GM12865 (cell line): ENCODE results near the gene OR52W1.
"Not testable (repeated sequence)": the region's sequence is repeated elsewhere in the genome, so short reads cannot be mapped to it uniquely, and the experiment has no call there.

Source experiments
- DNase-seq: peaks from one replicate; pipeline ENCODE4 v3.0.0; 2010; ENCODE audit warnings: low read depth
- H3K4me3 ChIP-seq: 2 replicates; pipeline ENCODE4 v1.5.1; 2011; ENCODE audit warnings: mild to moderate bottlenecking, low read depth, low read length, control low read depth
- TF ChIP-seq, protein P1 (sequence below): IDR thresholded peaks from 2 replicates; pipeline ENCODE4 v1.5.1; 2011; ENCODE audit warnings: low read length, control low read depth, low read depth, inconsistent platforms; ENCODE audit not compliant: insufficient read depth; ENCODE audit errors: missing control alignments

The OR52W1 gene

DNA sequence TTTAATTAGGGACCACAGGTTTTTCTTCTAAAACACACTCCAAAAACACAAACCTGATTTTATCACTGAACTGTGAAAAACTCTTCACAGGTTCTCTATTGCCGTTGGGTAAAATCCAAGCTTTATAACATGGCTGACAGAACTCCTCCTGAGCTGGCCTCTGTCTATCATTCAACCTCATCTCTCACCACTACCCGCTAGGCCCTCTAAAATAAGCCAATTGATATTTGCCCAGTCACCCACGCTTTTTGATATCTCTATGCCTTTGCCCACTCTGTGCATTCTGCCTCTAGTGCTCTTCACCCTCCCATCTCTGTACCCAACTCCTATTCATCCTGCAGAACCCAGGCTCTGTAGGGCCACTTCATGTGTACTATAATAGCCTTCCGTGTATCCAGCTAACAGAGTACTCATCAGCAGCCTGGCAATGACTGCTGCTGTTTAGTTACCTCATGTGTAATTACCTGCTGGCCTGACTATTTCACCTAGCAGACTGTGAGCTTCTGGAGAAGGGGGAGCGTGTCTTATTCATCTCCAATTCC, 38.8 kb downstream of the OR52W1 start:
- no peak for DNase-seq
- H3K4me3 ChIP-seq = no peak overlapping the region
- TF ChIP-seq, protein P1, sequence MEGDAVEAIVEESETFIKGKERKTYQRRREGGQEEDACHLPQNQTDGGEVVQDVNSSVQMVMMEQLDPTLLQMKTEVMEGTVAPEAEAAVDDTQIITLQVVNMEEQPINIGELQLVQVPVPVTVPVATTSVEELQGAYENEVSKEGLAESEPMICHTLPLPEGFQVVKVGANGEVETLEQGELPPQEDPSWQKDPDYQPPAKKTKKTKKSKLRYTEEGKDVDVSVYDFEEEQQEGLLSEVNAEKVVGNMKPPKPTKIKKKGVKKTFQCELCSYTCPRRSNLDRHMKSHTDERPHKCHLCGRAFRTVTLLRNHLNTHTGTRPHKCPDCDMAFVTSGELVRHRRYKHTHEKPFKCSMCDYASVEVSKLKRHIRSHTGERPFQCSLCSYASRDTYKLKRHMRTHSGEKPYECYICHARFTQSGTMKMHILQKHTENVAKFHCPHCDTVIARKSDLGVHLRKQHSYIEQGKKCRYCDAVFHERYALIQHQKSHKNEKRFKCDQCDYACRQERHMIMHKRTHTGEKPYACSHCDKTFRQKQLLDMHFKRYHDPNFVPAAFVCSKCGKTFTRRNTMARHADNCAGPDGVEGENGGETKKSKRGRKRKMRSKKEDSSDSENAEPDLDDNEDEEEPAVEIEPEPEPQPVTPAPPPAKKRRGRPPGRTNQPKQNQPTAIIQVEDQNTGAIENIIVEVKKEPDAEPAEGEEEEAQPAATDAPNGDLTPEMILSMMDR = no peak

DNA sequence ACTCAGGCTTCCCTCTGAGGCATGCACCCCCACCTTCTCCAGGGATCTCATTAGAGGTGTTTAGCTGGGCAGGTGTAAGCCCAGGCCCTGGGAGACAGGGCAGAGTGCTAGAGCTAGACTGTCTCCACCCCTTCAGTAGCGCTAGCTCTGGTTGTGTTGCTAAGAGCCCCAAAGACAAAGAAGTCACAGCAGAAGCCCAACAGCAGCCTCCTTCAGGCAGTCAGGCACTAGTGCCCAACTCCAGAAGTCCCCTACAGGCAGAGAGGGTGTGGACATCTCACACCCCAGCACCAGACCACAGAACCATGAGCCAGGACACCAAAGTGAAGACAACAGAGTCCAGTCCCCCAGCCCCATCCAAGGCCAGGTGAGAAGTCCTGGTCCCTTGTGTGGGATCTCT, 39.9 kb downstream of the OR52W1 start, which contains the start of gene CNGA4:
Gene CNGA4 (plus strand): TSS at position 188 of the 400 bp plus-strand sequence. CDS start 118 bp downstream, at position 306.
- no peak for DNase-seq
- TF ChIP-seq, protein P1 = no peak

DNA sequence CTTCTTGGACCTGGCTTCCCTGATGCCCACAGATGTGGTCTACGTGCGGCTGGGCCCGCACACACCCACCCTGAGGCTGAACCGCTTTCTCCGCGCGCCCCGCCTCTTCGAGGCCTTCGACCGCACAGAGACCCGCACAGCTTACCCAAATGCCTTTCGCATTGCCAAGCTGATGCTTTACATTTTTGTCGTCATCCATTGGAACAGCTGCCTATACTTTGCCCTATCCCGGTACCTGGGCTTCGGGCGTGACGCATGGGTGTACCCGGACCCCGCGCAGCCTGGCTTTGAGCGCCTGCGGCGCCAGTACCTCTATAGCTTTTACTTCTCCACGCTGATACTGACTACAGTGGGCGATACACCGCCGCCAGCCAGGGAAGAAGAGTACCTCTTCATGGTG, 41.1 kb downstream of the OR52W1 start:
- TF ChIP-seq, protein P1 = no peak
- DNase-seq = no peak
- H3K4me3 ChIP-seq = no peak overlapping the region

More for the DNA sequence above, 39.9 kb downstream of the OR52W1 start, which contains the start of gene CNGA4:
- H3K4me3 ChIP-seq = no peak within 1 kb of the TSS

DNA sequence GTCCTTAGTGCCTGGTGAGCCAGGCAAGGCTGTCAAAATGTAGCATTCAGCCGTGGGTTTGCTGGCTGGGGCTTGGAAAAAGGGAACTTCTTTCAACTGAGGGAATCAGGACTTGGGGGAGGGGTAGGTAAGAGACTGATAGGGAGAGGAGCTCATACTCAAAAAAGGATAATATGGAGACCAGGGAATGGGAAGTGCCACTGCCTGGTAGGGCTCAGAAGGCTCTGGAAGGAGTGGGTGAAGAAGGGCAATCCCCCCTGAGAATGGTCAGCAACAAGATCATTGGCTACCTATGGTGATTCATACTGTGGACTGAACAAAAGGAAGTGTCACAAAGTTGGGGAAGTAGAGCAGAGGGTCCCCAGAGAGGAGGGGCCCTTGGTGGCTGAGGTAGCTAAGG, 41.8 kb downstream of the OR52W1 start:
- H3K4me3 ChIP-seq = no peak overlapping the region
- DNase-seq = no peak
- TF ChIP-seq, protein P1 = no peak

- TF ChIP-seq, protein P1 = no peak
- H3K4me3 ChIP-seq = no peak overlapping the region
- no peak for DNase-seq
Observed at GRCh38 chr11:6241316-6241715, 42.3 kb downstream of the OR52W1 start.

DNA sequence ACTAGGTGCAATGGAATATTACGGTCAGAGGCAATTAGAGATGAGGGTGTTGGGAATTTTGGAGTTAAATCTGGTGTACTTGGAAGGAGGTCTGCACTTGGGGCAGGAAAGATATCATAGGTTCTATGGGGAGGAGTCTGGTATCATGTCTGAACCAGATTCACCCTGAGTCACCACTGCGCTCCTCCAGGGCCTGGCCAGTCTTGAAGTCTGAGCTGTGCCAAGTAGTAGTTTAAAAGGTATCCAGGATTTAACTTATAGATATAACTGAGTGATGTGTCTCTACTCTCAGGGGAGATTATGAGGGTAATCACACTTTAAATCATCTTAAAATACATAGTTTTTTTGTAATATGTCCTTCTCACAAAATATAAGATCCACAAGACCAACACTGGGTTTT, 46.5 kb downstream of the OR52W1 start:
- DNase-seq = no peak
- TF ChIP-seq, protein P1 = no peak

GRCh38 chr11:6248248-6248647, 49.2 kb downstream of the OR52W1 start:
- TF ChIP-seq, protein P1 = no peak
- no peak for DNase-seq
- no peak overlapping the region for H3K4me3 ChIP-seq

More for the DNA sequence above, 46.5 kb downstream of the OR52W1 start:
- no peak overlapping the region for H3K4me3 ChIP-seq

- H3K4me3 ChIP-seq = not testable (repeated sequence)
Observed at GRCh38 chr11:6248897-6249296, 49.9 kb downstream of the OR52W1 start.

More at GRCh38 chr11:6248897-6249296, 49.9 kb downstream of the OR52W1 start:
- DNase-seq = not testable (repeated sequence)
